ENCODE measurements around the gene DHX40.

Gene DHX40

GRCh38 chr17:59620518-59621259 is 55.3 kb downstream of the DHX40 start:
- FAIRE-seq (no peak), DNase-seq (ENCODE audit: insufficient read length, low spot score) (no peak)

GRCh38 chr17:59621771-59622170 is 56.4 kb downstream of the DHX40 start:
- FAIRE-seq (no peak), DNase-seq (ENCODE audit: insufficient read length, low spot score) (no peak)
- no peak for TF ChIP-seq CTCF (IDR thresholded peaks at IDR 0.05; ENCODE audit: insufficient read depth, missing control alignments)

More at GRCh38 chr17:59620518-59621259, 55.3 kb downstream of the DHX40 start:
- no peak for TF ChIP-seq CTCF (IDR thresholded peaks at IDR 0.05; ENCODE audit: insufficient read depth, missing control alignments)

GRCh38 chr17:59623151-59623550 is 57.7 kb downstream of the DHX40 start:
- no peak for DNase-seq (ENCODE audit: insufficient read length, low spot score)
- FAIRE-seq = no peak
- no peak for TF ChIP-seq CTCF (IDR thresholded peaks at IDR 0.05; ENCODE audit: insufficient read depth, missing control alignments)

GRCh38 chr17:59626756-59627155 is 61.3 kb downstream of the DHX40 start:
- no peak for DNase-seq (ENCODE audit: insufficient read length, low spot score)
- TF ChIP-seq CTCF (IDR thresholded peaks at IDR 0.05; ENCODE audit: insufficient read depth, missing control alignments) = no peak
- FAIRE-seq = no peak

- no peak for TF ChIP-seq CTCF (IDR thresholded peaks at IDR 0.05; ENCODE audit: insufficient read depth, missing control alignments)
- DNase-seq (ENCODE audit: insufficient read length, low spot score) (no peak), FAIRE-seq (no peak)
Measured at GRCh38 chr17:59627274-59627673, 61.9 kb downstream of the DHX40 start.

- DNase-seq (ENCODE audit: insufficient read length, low spot score) = no peak
Measured at GRCh38 chr17:59627770-59628171, 62.4 kb downstream of the DHX40 start.

More at GRCh38 chr17:59627770-59628171, 62.4 kb downstream of the DHX40 start:
- peak; percentile 69 for FAIRE-seq
- TF ChIP-seq CTCF (IDR thresholded peaks at IDR 0.05; ENCODE audit: insufficient read depth, missing control alignments) = no peak

Data from D721Med (cell line).